IMR-90 (cell line): ENCODE measurements around the gene ROR2. TPM values are rescaled to one million over a fixed set of nuclear protein-coding genes. Genes with fewer than 3 reads are reported as not detected.

Experiments
- ATAC-seq: fragments of 200-7000 bp; cut with Tn5 transposase; 2 replicates; pipeline ENCODE4 v1.9.1; 2020; ENCODE audit warnings: low read depth, mild to moderate bottlenecking, moderate library complexity
- BruUV-seq: library from RNA; stranded (reverse); fragments of 400-500 nt; replicated peaks from 2 replicates; lab custom pipeline; 2021; lab: Mats Ljungman, UMichigan
- CTCF ChIA-PET: fragments of 300-600 bp; formaldehyde crosslinking; extraction: SDS; loops from one replicate; lab custom pipeline; 2021; ENCODE audit warnings: antibody characterized with exemption; lab: Yijun Ruan, JAX
- POLR2A ChIA-PET: fragments of 300-600 bp; sonication (Branson Sonifier 250); formaldehyde crosslinking; loops from one replicate; lab custom pipeline; 2022; ENCODE audit warnings: antibody characterized with exemption; ENCODE audit not compliant: unreplicated experiment; lab: Charles Lee
- DNase-seq: peaks from one replicate; pipeline ENCODE4 v3.0.0; 2013
- H2AFZ ChIP-seq: replicated peaks from 2 replicates; pipeline ENCODE3; 2013; ENCODE audit warnings: low read length, mild to moderate bottlenecking; ENCODE audit not compliant: poor library complexity
- H2AK5ac ChIP-seq: 2 replicates; pipeline ENCODE4 v1.6.1; 2013; ENCODE audit warnings: low read depth, low read length, inconsistent platforms
- H2AK9ac ChIP-seq: replicated peaks from 2 replicates; pipeline ENCODE3; 2013; ENCODE audit warnings: mild to moderate bottlenecking, low read depth, low read length, moderate library complexity; ENCODE audit not compliant: poor library complexity
- H2BK120ac ChIP-seq: 2 replicates; pipeline ENCODE4 v1.6.1; 2013; ENCODE audit warnings: low read depth, low read length, inconsistent platforms
- H2BK15ac ChIP-seq: 3 replicates; pipeline ENCODE4 v1.6.1; 2013; ENCODE audit warnings: low read depth, low read length, inconsistent platforms
- H2BK20ac ChIP-seq: 2 replicates; pipeline ENCODE4 v1.6.1; 2013; ENCODE audit warnings: low read depth, mild to moderate bottlenecking, inconsistent platforms, low read length, moderate library complexity
- H2BK5ac ChIP-seq: 2 replicates; pipeline ENCODE4 v1.6.1; 2013; ENCODE audit warnings: mild to moderate bottlenecking, low read depth, low read length, inconsistent platforms; ENCODE audit not compliant: poor library complexity, severe bottlenecking
- H3K14ac ChIP-seq: replicated peaks from 2 replicates; pipeline ENCODE4 v1.6.1; 2013; ENCODE audit warnings: low read depth, low read length, inconsistent platforms
- H3K18ac ChIP-seq: 2 replicates; pipeline ENCODE4 v1.6.1; 2013; ENCODE audit warnings: low read depth, low read length, control low read depth
- H3K23ac ChIP-seq: 2 replicates; pipeline ENCODE4 v1.6.1; 2013; ENCODE audit warnings: low read depth, low read length, inconsistent platforms
- H3K27ac ChIP-seq: 2 replicates; pipeline ENCODE4 v1.5.1; 2013; ENCODE audit warnings: mild to moderate bottlenecking, control low read depth, low read length; ENCODE audit not compliant: insufficient read depth
- H3K27me3 ChIP-seq: 2 replicates; pipeline ENCODE4 v1.6.1; 2013; ENCODE audit warnings: low read length; ENCODE audit not compliant: control insufficient read depth, insufficient read depth
- H3K36me3 ChIP-seq: 2 replicates; pipeline ENCODE4 v1.6.1; 2013; ENCODE audit warnings: low read length, mixed read lengths; ENCODE audit not compliant: control insufficient read depth, insufficient read depth
- H3K4ac ChIP-seq: 2 replicates; pipeline ENCODE4 v1.6.1; 2013; ENCODE audit warnings: low read depth, low read length, inconsistent platforms
- H3K4me1 ChIP-seq: 2 replicates; pipeline ENCODE4 v1.6.1; 2013; ENCODE audit warnings: low read length, mixed read lengths; ENCODE audit not compliant: control insufficient read depth, insufficient read depth
- H3K4me2 ChIP-seq: 2 replicates; pipeline ENCODE4 v1.6.1; 2013; ENCODE audit warnings: low read depth, mild to moderate bottlenecking, control low read depth, low read length, moderate library complexity
- H3K4me3 ChIP-seq: 2 replicates; pipeline ENCODE4 v1.5.1; 2013; ENCODE audit warnings: low read depth, mild to moderate bottlenecking, control low read depth, low read length, moderate library complexity; ENCODE audit not compliant: insufficient read depth
- H3K56ac ChIP-seq: 2 replicates; pipeline ENCODE4 v1.6.1; 2013; ENCODE audit warnings: low read length, inconsistent platforms; ENCODE audit not compliant: insufficient read depth; ENCODE audit errors: extremely low read depth
- H3K79me1 ChIP-seq, 2 experiments: 2 replicates each; pipeline ENCODE4 v1.6.1; 2013; ENCODE audit warnings: low read length in 2 of 2, inconsistent platforms in 1 of 2, low read depth in 1 of 2
- H3K9ac ChIP-seq: 2 replicates; pipeline ENCODE4 v1.6.1; 2013; ENCODE audit warnings: low read depth, low read length, control low read depth
- H3K9me1 ChIP-seq: 2 replicates; pipeline ENCODE4 v1.6.1; 2013; ENCODE audit warnings: low read length, inconsistent platforms; ENCODE audit not compliant: insufficient read depth
- H3K9me3 ChIP-seq: 2 replicates; pipeline ENCODE4 v1.6.1; 2013; ENCODE audit warnings: low read length; ENCODE audit not compliant: control insufficient read depth, insufficient read depth
- H4K20me1 ChIP-seq: 2 replicates; pipeline ENCODE4 v1.6.1; 2013; ENCODE audit warnings: low read length, inconsistent platforms; ENCODE audit not compliant: insufficient read depth
- H4K5ac ChIP-seq: 2 replicates; pipeline ENCODE4 v1.6.1; 2013; ENCODE audit warnings: mild to moderate bottlenecking, low read depth, low read length, control low read depth
- H4K8ac ChIP-seq, 2 experiments: 2 replicates each; pipeline ENCODE4 v1.6.1; 2013; ENCODE audit warnings: low read depth in 2 of 2, low read length in 2 of 2, control low read depth in 1 of 2, inconsistent platforms in 1 of 2
- H4K91ac ChIP-seq: 2 replicates; pipeline ENCODE4 v1.6.1; 2013; ENCODE audit warnings: low read depth, low read length, inconsistent platforms; ENCODE audit not compliant: insufficient read depth
- CHD1 ChIP-seq: IDR thresholded peaks from 2 replicates; pipeline ENCODE4 v1.6.1; 2012; ENCODE audit warnings: low read depth, low read length, improper control_type of control experiment
- ELK1 ChIP-seq: fragments of 150-350 bp; IDR thresholded peaks from 2 replicates; pipeline ENCODE4 v1.6.1; 2016; ENCODE audit warnings: low read depth, mild to moderate bottlenecking, low read length, moderate library complexity, borderline replicate concordance
- MXI1 ChIP-seq: IDR thresholded peaks from 2 replicates; pipeline ENCODE4 v1.6.1; 2012; ENCODE audit warnings: low read depth, mild to moderate bottlenecking, low read length, moderate library complexity, borderline replicate concordance
- POLR2A ChIP-seq: IDR thresholded peaks from 2 replicates; pipeline ENCODE4 v1.6.1; 2012; ENCODE audit warnings: mild to moderate bottlenecking, low read depth, low read length
- RAD21 ChIP-seq: IDR thresholded peaks from 2 replicates; pipeline ENCODE4 v1.6.1; 2012; ENCODE audit warnings: low read length, improper control_type of control experiment
- SMC3 ChIP-seq: fragments of 150-350 bp; IDR thresholded peaks from 2 replicates; pipeline ENCODE4 v1.6.1; 2016; ENCODE audit warnings: low read depth, mild to moderate bottlenecking, antibody characterized with exemption, low read length, moderate library complexity
- WGBS, 2 experiments: methylation state at CpG; one replicate each; pipeline versions ENCODE4 v1.1.5 to v1.1.7; 2013; ENCODE audit warnings: missing lambda C conversion rate in 2 of 2; ENCODE audit not compliant: insufficient read length in 1 of 2; ENCODE audit errors: extremely low coverage in 2 of 2; 5-methylcytosine and 5-hydroxymethylcytosine counted together
- dilution Hi-C: fragments of 300-500 bp; cut with HindIII; formaldehyde crosslinking; loops from one replicate; pipeline ENCODE4 v1.14.3; 2018; ENCODE audit warnings: low sequenced_read_pairs; ENCODE audit not compliant: unreplicated experiment
- in situ Hi-C: fragments of 300-500 bp; cut with MboI; formaldehyde crosslinking; loops from 3 replicates; pipeline ENCODE4 v1.14.3; 2019; ENCODE audit warnings: low sequenced_read_pairs, inconsistent platforms, mixed read lengths
- intact Hi-C: fragments of 100-400 bp; cut with micrococcal nuclease; formaldehyde crosslinking; loops from 2 replicates; pipeline ENCODE4 v1.10.0; 2022
- polyA plus RNA-seq, 3 experiments: library from polyadenylated mRNA; depleted of rRNA; stranded (reverse); fragments of >200 nt; gene quantifications; 2 replicates each; pipeline ENCODE4 v1.2.3, GENCODE V29; 2012; ENCODE audit warnings: low replicate concordance in 1 of 3
- total RNA-seq: library from RNA; depleted of rRNA; stranded (reverse); fragments of >200 nt; gene quantifications from 2 replicates; pipeline ENCODE4 v1.2.3, GENCODE V29; 2012

Gene ROR2
- total and polyA plus RNA-seq, 2 of the 4 experiments (the other 2 are of a cell fraction) = 2.3 to 4.8 TPM

DNA sequence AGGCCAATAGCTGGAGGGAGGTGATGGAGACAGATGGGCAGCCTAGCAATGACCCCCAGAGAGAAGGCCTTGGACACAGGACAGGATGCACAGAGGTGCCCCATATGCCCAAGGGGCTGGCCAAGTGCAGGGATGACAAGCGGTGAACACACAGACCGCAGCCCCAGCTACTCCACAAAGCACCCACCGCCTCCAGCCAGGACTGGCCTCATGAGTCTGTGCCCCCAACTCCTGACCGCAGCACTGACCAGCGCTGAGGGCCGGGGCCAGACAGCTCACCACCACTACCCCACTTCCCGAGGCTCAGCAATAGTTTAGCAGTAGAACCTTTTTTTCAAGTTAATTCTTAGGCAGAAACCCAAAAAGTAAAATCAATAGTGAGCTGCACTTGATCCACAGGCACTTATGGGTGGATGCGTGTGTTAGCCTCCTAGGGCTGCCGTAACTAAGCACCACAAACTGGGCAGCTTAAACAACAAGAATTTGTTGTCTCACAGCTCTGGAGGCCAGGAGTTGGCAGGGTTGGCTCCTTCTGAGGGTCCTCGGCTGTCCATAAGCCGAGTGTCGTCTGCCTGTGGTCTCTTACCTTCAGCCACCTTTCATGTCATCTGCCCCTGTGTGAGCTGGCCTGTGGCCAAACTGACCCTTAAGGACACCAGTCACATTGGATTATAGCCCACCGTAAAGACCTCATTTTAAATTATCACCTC, 14.1 kb downstream of the ROR2 start:
- Histone ChIP-seq H3K27me3 (no peaks in the 10 kb centered on the region), H3K9ac (no peak overlapping the region), H3K56ac (no peak overlapping the region), H3K23ac (no peak overlapping the region), H2AK5ac (peak overlapping the region; percentile 33; the same call in 1 of the 2 replicates), H3K79me1 (no peaks in the 10 kb centered on the region; a peak in 1 of 4 replicates), H3K27ac (no peak overlapping the region), H4K91ac (no peak overlapping the region), H3K9me1 (no peaks in the 10 kb centered on the region), H3K4me2 (no peak overlapping the region), H3K14ac (no peak overlapping the region), H4K8ac (no peak overlapping the region), H3K36me3 (no peaks in the 10 kb centered on the region), H3K4me3 (no peak overlapping the region), H2BK15ac (no peak overlapping the region), H3K4me1 (peaks cover 9% of the 10 kb centered on the region; the same call in 1 of the 2 replicates), H2BK20ac (no peak overlapping the region), H4K20me1 (no peaks in the 10 kb centered on the region), H2BK5ac (no peak overlapping the region), H2AFZ (no peak overlapping the region), H2BK120ac (no peak overlapping the region), H2AK9ac (no peak overlapping the region), H3K18ac (no peak overlapping the region), H3K4ac (peak overlapping the region; percentile 49; the same call in 1 of the 2 replicates), H4K5ac (no peak overlapping the region), H3K9me3 (peaks cover 2% of the 10 kb centered on the region; the same call in 1 of the 2 replicates)
- BruUV-seq = no TSS peak
- no peak for ATAC-seq
- in situ Hi-C loops (no loop called here), intact Hi-C loops (no loop called here), dilution Hi-C loops (no loop called here)
- 100% methylated on average over 2 of the region's 13 CpGs; no CpG with 5 or more reads in 1 of the 2 experiments for WGBS, 2 experiments
- CTCF ChIA-PET = interaction anchor here (1.1 kb wide), 1 partner anchor 19 kb away, joined by 3 read pairs; no protein-coding TSS in a partner anchor
- DNase-seq = no peak
- TF ChIP-seq MXI1 (no peak), POLR2A (no peak), SMC3 (no peak), ELK1 (no peak), RAD21 (no peak), CHD1 (no peak)
- POLR2A ChIA-PET = no interaction called here
